Posterior cingulate gyrus (tissue), 11 donors: ENCODE data around the gene ZBTB7C.
"Not testable (repeated sequence)": the region's sequence is repeated elsewhere in the genome, so short reads cannot be mapped to it uniquely, and the experiment has no call there.

ENCODE experiments used
- DNase-seq, 10 donors: peaks; one replicate each; pipeline versions ENCODE4 v3.0.0 to v3.0.0-alpha.2; 2020 to 2021; ENCODE audit warnings: mixed read lengths in 3 of 10
- intact Hi-C: fragments of 100-400 bp; cut with DNase I; formaldehyde crosslinking; loops from one replicate; pipeline ENCODE4 v1.15.1; 2023

ZBTB7C gene

DNA sequence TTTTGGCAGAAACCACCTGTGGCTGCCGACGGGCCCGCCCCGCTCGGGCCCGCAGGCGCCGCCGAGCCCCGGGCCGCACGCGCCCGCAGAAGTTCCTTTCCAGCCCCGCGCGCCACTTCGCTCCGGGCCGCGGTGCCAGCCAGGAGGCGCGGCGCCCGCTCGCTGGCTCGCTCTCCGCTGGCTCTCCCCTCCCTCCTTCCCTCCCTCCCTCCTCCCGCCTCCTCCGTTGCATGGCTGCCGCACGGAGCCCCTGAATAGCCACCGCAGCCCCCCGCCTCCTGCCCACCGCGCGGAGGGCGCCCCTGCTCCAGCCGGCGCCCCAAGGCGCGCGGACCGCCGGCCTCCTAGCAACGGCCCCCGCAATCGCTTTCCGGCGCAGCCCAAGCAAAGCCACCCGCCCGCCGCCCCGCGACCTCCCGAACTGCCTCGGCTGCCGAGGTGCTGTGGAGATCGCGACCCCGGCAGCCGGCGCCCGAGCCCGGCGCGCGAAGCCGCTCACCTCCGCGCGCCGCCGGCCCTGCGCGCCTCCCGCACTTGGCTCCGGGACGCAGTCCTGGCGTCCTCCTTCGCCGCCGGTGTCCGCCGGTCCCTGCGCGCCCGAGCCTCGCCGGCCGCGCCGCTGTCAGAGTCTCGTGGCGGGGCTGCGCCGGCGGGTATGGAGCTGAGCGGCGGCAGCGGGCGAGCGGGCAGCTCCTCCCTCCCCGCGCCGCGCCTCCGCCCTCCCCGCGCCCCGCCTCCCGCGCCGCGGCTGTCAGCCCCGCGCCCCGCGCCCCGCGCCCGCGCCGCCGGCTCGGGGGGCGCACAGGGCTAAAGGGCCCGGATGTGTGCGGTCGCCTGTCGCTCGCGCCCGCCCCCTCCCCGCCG, at the start of gene ZBTB7C:
ZBTB7C (minus strand) TSS at position 657 of the 864 bp plus-strand sequence.
- intact Hi-C loops: no loop called here
- DNase-seq: peak in 7 of 10 donors; percentile 25 to 91 (median 62)

DNA sequence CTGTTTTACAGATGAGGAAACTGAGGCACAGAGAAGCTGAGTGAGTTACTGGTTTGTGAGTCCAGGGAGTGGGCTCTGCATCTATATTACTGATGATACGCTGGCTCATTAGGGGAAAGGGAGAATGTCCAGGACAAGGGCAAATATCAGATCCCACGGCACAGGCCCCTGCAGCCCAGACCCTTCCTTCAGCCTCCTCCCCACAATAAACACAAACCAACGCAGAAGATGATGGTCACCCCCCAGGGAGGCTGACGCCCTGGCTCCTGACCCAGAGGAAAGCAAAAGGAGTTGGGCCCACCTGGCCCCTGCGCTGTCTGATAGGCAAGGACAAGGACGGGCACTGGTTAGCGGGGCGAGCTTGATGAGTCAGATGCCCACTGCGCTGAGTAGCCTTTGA, 47.7 kb upstream of the ZBTB7C start:
- DNase-seq: no peak
- intact Hi-C loops: no loop called here

DNA sequence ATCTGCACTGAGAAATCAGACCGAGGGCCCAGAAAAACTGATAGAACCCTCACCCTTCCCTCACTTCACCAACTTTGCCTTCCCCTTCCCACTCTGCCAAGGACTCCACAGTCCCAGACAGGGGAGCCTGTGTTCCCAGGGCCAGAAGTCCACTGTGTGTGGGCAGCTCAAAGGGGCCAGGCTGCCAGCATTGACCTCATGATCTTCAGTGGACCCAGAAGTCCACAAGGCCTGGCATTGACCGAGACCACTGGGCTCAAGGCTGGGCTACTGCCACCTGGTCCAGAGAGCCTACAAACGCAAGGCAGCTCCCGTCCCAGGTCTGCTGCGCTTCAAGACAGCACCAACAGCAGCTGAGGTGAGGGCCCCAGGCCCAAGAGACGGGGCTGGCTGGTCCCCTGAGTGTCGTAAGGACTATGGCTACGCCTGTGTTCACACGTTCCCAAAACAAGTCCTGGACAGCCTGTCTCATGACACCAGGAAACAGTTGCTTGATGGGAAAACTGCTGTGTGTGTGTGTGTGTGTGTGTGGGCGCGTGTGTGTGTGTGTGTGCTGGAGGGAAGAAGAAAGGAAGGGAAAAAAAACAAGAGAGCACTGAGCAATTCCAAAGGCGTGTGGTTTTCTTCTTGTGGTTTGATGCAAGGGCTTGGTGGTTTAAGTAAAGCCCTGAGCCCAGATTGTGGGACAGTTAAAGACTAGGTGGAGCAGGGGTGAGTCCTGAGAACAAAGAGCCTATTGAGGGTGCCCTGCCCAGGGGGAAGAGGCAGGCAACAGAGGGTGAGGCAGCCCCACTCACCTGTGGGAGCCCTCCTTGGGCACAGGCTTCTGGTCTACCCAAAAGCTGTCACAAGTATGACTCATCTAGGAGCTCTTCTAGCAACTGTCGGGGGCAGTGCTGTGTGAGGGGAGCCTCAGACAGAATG, 46.6 kb upstream of the ZBTB7C start:
- intact Hi-C loops: no loop called here
- no peak for DNase-seq

DNA sequence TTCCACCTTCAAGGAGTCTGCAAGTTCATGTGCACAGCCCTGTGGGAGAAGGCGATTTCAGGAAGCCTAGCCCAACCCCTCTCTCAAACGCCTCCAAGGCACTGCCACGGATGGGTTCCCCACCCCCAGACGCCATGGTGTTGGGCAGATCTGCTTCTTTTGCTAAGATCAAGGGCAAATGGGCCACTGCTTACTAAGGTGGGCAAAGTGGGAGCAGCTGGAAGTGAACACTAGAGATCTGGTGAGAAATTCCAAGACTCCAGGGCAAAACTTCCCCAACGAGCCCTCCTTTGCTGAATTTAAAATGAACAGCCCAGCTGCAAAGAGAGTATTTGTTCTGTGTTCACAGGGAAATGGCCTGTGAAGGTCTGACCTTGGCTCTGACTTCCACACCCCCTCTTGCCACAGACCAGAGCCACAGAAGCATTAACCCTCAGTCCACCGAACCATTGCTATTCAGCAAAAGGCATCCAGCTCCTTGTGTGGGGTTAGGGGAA, 45.1 kb upstream of the ZBTB7C start:
- DNase-seq: peak in 1 of 10 donors; percentile 81
- intact Hi-C loops: no loop called here

DNA sequence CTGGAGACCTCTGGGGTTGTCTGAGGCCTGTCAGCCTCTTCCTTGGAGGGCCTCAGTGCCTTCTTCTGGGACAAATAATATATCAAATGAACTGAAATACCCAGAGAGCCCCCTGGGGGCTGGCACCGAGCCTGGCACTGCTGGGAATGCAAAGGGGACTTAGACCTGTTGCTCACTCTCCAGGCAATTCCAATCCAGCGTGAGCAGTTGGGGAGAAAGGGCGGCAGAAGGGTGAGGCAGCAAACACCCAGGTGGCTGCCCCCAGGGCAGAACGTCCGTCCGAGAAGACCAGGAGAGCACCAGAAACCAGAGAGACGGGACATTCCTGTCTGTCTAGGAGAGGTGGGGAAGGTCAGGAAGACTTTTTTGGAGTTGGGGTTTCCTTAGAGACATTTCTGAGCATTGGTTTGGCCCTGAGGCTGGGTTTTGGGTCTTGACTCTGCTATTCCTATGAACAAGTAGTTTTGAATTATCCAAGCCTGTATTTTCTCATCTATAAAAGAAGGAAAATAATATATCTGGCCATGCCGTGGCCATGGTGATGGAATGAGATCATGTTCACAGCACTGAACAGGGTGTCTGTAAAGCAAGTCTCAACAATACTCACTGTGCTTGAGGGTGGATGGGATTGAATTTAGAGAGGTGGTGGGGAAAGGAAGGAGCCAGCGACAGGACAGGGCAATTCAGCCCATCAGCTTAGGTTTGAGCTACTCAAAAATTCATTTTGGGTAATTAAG, 44.3 kb upstream of the ZBTB7C start:
- no peak for DNase-seq
- intact Hi-C loops: no loop called here

DNA sequence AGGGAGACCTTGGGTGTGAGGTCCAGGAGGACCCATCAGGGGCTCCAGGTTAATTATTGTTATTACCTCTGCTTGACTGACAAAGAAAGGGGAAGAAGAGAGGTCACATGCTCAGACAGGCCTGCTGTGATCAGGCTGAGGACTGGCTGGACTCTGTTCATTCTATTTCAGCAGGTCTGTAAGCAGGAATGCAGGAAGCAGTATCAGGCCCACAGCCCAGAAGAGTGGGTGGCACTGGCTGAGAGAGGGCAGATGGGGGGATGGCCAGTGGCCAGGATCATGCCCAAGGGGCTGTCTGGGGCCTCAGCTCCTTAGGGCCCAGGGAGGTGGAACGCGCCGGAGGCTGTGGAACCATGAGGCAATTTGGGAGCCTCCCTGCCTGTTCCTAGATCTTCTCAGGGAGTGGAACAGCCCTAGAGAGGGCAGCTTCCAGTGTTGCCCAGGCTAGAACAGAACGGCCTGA, 43.7 kb upstream of the ZBTB7C start:
- intact Hi-C loops: no loop called here
- no peak for DNase-seq

DNA sequence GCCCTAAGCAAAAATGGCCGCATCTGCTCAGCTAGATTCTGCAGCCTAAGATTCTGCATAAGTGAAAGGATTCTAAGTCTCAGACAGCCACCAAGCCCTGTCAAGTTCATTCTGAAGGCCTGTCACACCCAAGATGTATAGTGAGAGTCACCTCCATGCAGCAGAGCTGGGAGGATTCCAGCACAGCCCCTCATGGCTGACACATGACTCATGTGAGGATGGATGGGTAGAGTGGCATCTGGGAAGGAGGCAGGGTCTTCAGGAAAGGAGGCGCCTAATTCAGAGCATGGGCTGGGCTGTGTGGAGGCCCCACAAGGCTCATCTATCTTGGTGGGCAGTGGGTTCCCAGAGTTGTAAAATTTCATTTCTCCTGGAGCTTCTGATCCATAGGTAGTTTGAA, 41.5 kb upstream of the ZBTB7C start:
- intact Hi-C loops: no loop called here
- no peak for DNase-seq

DNA sequence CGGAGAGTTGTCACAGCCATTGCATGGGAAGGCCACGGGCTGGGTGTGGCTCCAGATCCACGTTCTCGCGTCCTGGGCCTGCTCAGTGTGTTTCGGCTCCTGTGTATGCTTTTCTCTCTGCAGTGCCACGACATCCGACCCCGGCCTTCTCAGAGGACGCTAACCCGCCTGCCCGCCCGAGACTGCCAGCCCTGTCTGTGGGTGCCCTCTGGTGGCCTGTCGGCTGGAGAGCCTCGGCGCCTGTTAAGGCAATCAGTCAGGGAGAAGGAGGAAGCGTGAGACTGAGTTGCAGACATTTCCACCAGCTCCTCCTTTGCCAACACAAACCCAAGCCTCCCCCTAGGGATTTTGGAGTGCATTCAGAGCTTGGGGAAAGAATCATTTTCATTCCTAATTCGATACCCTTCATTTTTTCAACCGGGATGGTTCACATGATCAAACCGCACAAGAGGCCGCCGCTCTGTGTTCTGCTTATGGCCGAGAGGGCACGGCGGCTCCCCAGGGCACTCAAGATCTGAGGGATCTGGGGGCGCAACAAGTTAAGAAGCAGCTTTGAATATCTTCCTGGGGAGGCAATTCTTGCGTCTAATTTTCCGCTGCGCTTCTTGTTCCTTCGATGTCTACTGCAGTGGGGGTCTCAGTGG, 37.5 kb upstream of the ZBTB7C start:
- DNase-seq: peak; percentile 72 to 98 (median 89)
- intact Hi-C loops: loop anchor here (1.0 to 10.0 kb wide), 3 partner anchors 102 to 415 kb away; no protein-coding TSS in a partner anchor

DNA sequence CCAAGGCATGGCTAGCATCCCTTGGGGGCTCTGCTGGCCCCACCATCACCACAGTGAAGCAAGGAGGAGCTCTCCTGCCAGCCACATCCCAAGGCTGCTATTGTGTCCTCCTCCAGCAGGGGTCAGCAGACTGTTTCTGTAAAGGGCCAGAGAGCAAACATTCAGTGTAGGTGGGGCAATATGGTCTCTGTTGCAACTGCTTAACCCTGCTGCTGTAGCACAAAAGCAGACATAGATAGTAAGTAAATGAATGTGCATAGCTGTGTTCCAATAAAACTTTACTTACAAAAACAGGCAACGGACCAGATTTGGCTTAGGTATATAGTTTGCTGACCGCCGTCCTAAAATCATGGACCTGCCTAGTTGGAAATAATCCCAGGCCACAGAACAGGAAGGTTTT, 36.4 kb upstream of the ZBTB7C start:
- intact Hi-C loops: loop anchor here (10.0 kb wide), 1 partner anchor 101 kb away; no protein-coding TSS in a partner anchor

DNA sequence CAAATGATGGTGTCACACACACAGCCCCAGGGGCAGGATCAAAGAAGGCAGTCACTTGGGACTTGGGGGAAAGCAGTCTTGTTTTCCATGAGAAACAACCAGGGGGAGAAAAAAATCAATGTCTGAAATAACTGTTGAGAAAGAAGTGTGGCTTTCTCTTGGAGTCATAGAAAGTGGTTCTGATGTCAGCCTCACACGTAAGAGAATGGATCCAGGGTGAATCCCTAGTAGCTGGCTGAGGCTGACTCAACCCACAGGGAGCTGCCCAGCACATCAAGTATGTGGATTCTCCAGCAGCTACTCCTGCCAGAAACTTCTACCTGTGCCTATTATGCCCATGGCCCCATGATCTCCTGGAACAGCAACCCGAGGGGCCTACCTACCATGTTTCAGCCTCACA, 33.6 kb upstream of the ZBTB7C start:
- no peak for DNase-seq
- intact Hi-C loops: loop anchor here (10.0 kb wide), 1 partner anchor 98 kb away; no protein-coding TSS in a partner anchor

More for the DNA sequence above, 36.4 kb upstream of the ZBTB7C start:
- DNase-seq: peak in 8 of 10 donors; percentile 34 to 92 (median 69)

DNA sequence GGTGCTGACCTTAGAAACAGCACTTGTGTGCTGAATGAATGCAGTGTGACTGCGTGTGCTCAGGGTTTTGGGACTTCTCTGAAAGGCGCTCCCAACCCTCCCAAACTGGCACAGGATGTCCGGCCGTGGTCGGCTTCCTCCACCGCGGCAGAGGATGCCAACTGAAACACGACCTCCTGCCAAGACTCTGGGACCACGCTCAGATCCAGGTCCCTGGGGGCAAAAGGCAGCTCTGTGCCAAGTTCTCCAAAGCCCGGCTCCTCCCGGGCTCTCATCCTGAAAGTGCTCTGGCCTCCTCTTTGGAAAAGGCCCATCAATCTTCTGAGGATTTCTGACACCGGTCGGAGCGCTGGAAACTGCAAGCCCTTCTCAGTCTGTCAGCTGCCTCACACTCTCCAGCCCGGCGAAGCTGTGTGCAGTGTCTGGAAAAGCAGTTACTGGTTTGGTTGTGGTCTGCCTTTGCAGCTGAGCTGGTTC, 32.3 kb upstream of the ZBTB7C start:
- intact Hi-C loops: loop anchor here (10.0 kb wide), 1 partner anchor 97 kb away; no protein-coding TSS in a partner anchor
- DNase-seq: no peak

DNA sequence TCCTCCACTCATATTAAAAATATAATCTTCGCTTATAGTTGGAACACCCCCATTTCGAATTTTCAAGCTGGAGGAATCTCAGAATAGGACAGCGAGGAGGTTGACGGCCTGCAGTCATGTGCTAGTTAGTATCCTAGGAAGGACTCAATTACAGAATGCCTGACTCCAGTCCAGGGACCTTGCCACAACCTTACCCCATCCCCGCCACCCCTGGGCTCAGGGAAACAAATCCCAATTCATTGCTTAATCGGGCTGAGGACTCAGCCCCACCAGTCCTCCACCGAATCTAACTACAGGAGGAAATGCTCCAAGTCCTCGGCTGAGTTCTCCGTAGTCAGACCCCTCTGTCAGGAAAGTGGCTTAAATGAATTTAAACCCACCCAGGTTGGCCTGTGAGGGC, 31.7 kb upstream of the ZBTB7C start:
- DNase-seq: no peak
- intact Hi-C loops: loop anchor here (10.0 kb wide), 1 partner anchor 96 kb away; no protein-coding TSS in a partner anchor

DNA sequence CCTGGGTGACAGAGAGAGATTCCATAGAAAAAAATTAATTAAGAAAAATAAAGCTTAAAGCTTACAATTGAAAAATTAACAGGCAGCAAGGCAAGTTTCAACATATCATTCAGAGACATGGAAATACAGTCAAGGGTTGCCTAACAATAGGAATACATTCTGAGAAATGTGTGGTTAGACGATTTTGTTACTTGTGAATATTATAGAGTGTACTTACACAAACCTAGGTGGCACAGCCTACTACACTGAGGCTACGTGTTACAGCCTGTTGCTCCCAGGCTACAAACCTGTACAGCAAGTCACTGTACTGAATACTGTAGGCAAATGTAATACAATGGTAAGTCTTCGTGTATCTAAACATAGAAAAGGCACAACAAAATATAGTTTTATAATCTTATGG, 27.7 kb upstream of the ZBTB7C start:
- intact Hi-C loops: no loop called here
- DNase-seq: no peak

DNA sequence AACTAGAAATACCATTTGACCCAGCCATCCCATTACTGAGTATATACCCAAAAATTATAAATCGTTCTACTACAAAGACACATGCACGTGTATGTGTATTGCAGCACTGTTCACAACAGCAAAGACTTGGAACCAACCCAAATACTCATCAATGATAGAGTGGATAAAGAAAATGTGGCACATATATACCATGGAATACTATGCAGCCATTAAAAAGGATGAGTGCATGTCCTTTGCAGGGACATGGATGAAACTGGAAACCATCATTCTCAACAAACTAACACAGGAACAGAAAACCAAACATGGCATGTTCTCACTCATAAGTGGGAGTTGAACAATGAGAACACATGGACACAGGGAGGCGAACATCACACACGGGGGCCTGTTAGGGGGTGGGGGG, 25.2 kb upstream of the ZBTB7C start:
- DNase-seq, intact Hi-C loops: not testable (repeated sequence)

DNA sequence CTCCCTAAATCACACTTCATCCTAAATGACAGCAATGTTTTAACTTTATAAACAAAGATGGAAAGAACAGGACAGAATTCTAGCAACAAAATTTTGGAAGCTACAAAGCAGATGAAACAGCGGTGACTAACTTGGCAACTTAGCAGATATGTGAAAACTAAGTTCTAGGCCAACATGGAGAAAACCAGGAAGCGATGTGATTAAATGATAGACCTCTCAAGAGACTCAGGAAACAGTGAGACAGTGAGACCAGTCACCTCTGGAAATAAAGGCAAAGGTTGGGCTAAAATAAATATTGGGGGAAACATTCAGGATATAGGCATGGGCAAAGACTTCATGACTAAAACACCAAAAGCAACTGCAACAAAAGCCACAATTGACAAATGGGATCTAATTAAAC, 24.4 kb upstream of the ZBTB7C start:
- no peak for DNase-seq
- intact Hi-C loops: no loop called here

DNA sequence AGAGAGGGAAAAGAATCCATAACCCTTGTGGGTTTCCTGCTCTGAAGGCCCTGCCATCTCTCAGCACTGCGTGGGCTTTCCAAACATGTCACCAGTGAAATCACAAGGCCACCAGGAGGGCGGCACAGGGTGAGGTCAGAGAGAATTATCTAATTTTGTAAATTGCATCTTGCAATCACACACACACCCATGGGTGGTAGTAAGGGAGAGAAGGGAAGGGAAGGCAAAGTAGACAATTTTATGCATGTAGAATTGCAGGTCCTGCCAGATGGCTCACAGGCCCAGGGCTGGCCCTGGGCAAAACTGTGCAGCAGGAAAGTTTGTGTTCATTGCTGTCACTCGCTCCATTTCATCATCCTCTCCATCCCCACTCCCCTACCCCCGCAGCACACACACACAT, 21.0 kb upstream of the ZBTB7C start:
- no peak for DNase-seq

DNA sequence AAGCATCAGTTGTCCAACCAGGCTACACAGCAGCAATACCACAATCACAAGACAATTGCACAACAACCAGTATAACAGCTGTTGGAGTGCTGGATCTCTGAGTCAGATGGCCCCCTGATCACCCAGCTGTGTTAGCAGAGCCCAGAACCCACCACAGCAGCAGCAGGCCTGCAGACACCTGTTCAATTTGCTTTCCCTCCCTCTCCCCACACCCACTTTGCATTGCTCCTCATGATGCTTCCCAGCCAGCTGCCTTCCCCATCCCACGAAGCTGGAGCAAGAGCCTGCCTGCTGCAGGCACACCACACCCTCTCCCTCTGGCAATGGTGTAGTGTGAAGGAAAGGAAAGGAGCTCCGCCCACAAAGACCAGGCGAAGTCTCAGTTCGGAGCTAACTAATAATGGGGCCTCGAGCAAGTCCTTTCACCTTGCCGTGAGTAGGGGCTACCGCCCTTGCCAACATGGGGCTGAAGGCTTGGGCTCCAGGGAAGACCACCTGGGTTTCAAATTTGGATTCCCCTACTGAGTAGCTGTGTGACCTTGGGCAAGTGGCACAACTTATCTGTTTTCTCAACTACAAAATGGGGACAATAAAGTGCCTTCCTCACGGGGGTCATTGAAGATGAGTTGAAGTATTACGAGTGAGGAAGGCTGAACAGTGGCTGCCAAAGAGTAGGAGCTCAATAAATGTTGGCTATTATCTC, 19.4 kb upstream of the ZBTB7C start:
- intact Hi-C loops: no loop called here
- no peak for DNase-seq

More for the DNA sequence above, 21.0 kb upstream of the ZBTB7C start:
- intact Hi-C loops: no loop called here

DNA sequence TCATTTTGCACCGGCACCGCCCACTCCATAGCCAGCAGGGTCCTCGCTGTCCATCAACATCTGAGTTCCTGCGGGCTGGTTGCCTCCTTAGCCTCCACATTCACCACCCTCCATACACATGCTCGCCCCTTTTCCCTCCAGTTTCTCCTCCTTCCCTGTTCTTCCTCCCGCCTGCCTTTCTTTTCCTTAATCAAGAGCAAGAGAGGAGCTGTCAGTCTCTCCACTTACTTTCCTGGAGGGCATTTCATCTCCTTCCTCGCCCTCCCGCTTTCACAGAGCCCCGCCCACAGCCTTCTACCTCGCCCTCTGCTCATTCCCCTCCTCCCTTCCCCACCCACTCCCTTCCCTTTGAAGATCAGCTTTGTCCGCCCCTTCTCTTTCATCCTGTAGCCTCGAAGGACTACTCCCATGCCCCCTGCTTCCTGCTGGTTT, 13.8 kb upstream of the ZBTB7C start:
- DNase-seq: no peak
- intact Hi-C loops: no loop called here
